ENCODE data around the gene HS2ST1. TPM values are rescaled to one million over a fixed set of nuclear protein-coding genes. Genes with fewer than 3 reads are reported as not detected.
"Not testable (repeated sequence)": the region's sequence is repeated elsewhere in the genome, so short reads cannot be mapped to it uniquely, and the experiment has no call there.

Gene HS2ST1
- total and polyA plus RNA-seq, 4 donors, result 5.4 to 11.8 (median 8.2) TPM

DNA sequence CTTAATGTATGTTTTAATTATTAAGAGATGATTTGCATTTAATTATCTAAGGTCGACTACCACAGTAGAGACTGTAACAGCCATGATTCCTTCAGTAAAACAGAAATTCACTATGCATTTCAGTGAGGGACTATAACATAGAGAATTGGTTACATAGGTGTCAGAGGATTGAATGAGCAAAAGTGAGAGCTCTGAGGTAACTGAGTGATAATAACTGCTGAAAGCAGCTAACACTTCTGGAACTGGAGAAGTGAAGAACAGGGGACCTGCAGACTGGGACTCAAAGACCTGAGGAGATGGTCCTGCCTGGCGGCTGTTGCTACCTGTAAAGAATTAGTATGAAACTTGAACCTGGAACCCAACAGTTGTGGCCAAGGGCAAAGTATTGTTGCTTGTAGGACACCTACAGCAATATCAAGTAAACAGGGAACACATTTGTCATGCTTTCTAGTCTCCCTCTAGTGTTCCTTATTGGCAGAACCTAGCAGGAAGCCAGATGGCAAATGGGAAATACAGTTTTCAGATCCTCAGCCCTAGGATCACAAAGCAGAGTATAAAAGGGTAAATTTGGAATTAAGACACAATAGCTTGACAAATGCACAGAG lies 110.6 kb downstream of the HS2ST1 start:
- Histone ChIP-seq H3K9ac (ENCODE audit: low read depth in 1 of 2, low read length in 2 of 2) (no peak overlapping the region), H3K27ac (ENCODE audit: low read depth in 1 of 2, low read length in 2 of 2) (no peak overlapping the region), H3K27me3 (ENCODE audit: control insufficient read depth in 4 of 4, insufficient read depth in 4 of 4, low read length in 3 of 4) (no peaks in the 10 kb centered on the region), H3K4me3 (ENCODE audit: low read depth in 1 of 3, low read length in 3 of 3) (no peak overlapping the region), H3K9me3 (ENCODE audit: control insufficient read depth in 4 of 4, low read length in 3 of 4) (no peaks in the 10 kb centered on the region), H3K36me3 (ENCODE audit: control insufficient read depth in 4 of 4, insufficient read depth in 3 of 4, low read depth in 1 of 4, low read length in 3 of 4) (no peaks in the 10 kb centered on the region), H3K4me1 (ENCODE audit: control insufficient read depth in 4 of 4, insufficient read depth in 4 of 4, low read length in 3 of 4) (no peaks in the 10 kb centered on the region)
- 91% methylated on average over 2 of the region's 2 CpGs for WGBS
- peak in 1 of 2 donors; percentile 55 for TF ChIP-seq HNF4A (conservative IDR thresholded peaks at IDR 0.05)
- TF ChIP-seq RXRA (IDR thresholded peaks at IDR 0.05), result no peak
- no peak for TF ChIP-seq GABPA (IDR thresholded peaks at IDR 0.05 in 1 of 2, conservative IDR thresholded peaks at IDR 0.05 in 1 of 2)
- TF ChIP-seq, protein P1, sequence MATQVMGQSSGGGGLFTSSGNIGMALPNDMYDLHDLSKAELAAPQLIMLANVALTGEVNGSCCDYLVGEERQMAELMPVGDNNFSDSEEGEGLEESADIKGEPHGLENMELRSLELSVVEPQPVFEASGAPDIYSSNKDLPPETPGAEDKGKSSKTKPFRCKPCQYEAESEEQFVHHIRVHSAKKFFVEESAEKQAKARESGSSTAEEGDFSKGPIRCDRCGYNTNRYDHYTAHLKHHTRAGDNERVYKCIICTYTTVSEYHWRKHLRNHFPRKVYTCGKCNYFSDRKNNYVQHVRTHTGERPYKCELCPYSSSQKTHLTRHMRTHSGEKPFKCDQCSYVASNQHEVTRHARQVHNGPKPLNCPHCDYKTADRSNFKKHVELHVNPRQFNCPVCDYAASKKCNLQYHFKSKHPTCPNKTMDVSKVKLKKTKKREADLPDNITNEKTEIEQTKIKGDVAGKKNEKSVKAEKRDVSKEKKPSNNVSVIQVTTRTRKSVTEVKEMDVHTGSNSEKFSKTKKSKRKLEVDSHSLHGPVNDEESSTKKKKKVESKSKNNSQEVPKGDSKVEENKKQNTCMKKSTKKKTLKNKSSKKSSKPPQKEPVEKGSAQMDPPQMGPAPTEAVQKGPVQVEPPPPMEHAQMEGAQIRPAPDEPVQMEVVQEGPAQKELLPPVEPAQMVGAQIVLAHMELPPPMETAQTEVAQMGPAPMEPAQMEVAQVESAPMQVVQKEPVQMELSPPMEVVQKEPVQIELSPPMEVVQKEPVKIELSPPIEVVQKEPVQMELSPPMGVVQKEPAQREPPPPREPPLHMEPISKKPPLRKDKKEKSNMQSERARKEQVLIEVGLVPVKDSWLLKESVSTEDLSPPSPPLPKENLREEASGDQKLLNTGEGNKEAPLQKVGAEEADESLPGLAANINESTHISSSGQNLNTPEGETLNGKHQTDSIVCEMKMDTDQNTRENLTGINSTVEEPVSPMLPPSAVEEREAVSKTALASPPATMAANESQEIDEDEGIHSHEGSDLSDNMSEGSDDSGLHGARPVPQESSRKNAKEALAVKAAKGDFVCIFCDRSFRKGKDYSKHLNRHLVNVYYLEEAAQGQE (IDR thresholded peaks at IDR 0.05), result no peak
- peak; percentile 65 for TF ChIP-seq CTCF (IDR thresholded peaks at IDR 0.05; ENCODE audit: low read depth, low read length, missing input control)
- TF ChIP-seq HNF4G (IDR thresholded peaks at IDR 0.05), result no peak
- TF ChIP-seq FOXA2 (IDR thresholded peaks at IDR 0.05), result peak; percentile 45
- TF ChIP-seq NR2F2 (IDR thresholded peaks at IDR 0.05), result no peak
- peak; percentile 80 to 89 for TF ChIP-seq RAD21 (IDR thresholded peaks at IDR 0.05)
- no peak for DNase-seq (ENCODE audit: low spot score)

DNA sequence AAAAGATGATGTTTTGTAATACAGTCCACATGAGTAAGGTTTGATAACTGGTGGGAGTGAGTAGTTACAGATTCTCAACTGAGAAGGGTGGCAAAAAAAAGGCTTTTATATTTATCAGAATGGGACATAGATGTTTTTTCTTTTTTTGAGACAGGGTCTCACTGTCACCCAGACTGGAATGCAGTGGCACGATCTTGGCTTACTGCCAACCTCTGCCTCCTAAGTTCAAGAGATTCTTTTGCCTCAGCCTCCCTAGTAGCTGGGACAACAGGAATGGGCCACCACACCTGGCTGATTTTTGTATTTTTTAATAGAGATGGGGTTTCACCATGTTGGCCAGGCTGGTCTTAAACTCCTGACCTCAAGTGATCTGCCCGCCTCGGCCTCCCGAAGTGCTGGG lies 113.1 kb downstream of the HS2ST1 start:
- not testable (repeated sequence) for H3K27ac ChIP-seq (ENCODE audit: low read depth in 1 of 2, low read length in 2 of 2); H3K36me3 ChIP-seq (ENCODE audit: control insufficient read depth in 4 of 4, insufficient read depth in 3 of 4, low read depth in 1 of 4, low read length in 3 of 4); DNase-seq (ENCODE audit: low spot score); H3K9ac ChIP-seq (ENCODE audit: low read depth in 1 of 2, low read length in 2 of 2); H3K4me1 ChIP-seq (ENCODE audit: control insufficient read depth in 4 of 4, insufficient read depth in 4 of 4, low read length in 3 of 4); H3K27me3 ChIP-seq (ENCODE audit: control insufficient read depth in 4 of 4, insufficient read depth in 4 of 4, low read length in 3 of 4); H3K9me3 ChIP-seq (ENCODE audit: control insufficient read depth in 4 of 4, low read length in 3 of 4); H3K4me3 ChIP-seq (ENCODE audit: low read depth in 1 of 3, low read length in 3 of 3)
- WGBS, result 76% methylated on average over 4 of the region's 4 CpGs

DNA sequence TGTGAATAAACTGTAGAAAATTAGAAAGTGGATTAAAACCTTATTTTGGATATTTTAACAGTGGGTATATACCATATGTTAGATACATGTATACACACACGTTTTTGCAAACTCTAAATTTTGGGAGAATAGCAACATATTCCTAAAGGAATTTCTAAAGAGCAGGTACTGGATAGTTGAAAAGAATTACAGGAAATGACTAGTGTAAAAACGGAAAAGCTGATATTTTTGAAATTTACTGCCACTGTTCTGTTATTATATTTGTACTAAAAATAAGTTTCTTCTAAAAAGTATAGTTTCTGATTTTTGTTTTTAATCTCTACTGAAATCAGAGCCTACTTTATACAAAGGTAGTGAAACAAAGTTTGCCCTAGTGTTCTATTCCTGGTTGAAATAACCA lies 114.1 kb downstream of the HS2ST1 start:
- no peaks in the 10 kb centered on the region for H3K9me3 ChIP-seq (ENCODE audit: control insufficient read depth in 4 of 4, low read length in 3 of 4)
- H3K27me3 ChIP-seq (ENCODE audit: control insufficient read depth in 4 of 4, insufficient read depth in 4 of 4, low read length in 3 of 4), result no peaks in the 10 kb centered on the region
- H3K36me3 ChIP-seq (ENCODE audit: control insufficient read depth in 4 of 4, insufficient read depth in 3 of 4, low read depth in 1 of 4, low read length in 3 of 4), result no peaks in the 10 kb centered on the region
- no peak for DNase-seq (ENCODE audit: low spot score)
- no peak for TF ChIP-seq CTCF (IDR thresholded peaks at IDR 0.05; ENCODE audit: low read depth, low read length, missing input control)
- no peak for TF ChIP-seq GABPA (IDR thresholded peaks at IDR 0.05 in 1 of 2, conservative IDR thresholded peaks at IDR 0.05 in 1 of 2)
- no peak for TF ChIP-seq NR2F2 (IDR thresholded peaks at IDR 0.05)
- no peak for TF ChIP-seq EGR1 (IDR thresholded peaks at IDR 0.05; ENCODE audit: low read depth in 2 of 2)
- TF ChIP-seq, protein P1 (IDR thresholded peaks at IDR 0.05), result no peak
- TF ChIP-seq RXRA (IDR thresholded peaks at IDR 0.05), result no peak
- no peak for TF ChIP-seq TAF1 (conservative IDR thresholded peaks at IDR 0.05)
- TF ChIP-seq JUND (IDR thresholded peaks at IDR 0.05), result no peak
- no peak for TF ChIP-seq MAX (IDR thresholded peaks at IDR 0.05)
- TF ChIP-seq, protein P2, sequence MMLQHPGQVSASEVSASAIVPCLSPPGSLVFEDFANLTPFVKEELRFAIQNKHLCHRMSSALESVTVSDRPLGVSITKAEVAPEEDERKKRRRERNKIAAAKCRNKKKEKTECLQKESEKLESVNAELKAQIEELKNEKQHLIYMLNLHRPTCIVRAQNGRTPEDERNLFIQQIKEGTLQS (IDR thresholded peaks at IDR 0.05), result no peak
- no peak for TF ChIP-seq HNF4A (conservative IDR thresholded peaks at IDR 0.05)
- no peak for TF ChIP-seq SP1 (IDR thresholded peaks at IDR 0.05)
- TF ChIP-seq HNF4G (IDR thresholded peaks at IDR 0.05), result no peak
- no peaks in the 10 kb centered on the region for H3K4me1 ChIP-seq (ENCODE audit: control insufficient read depth in 4 of 4, insufficient read depth in 4 of 4, low read length in 3 of 4)
- WGBS, result 82% methylated on average over 2 of the region's 2 CpGs
- H3K4me3 ChIP-seq (ENCODE audit: low read depth in 1 of 3, low read length in 3 of 3), result no peak overlapping the region
- no peak overlapping the region for H3K27ac ChIP-seq (ENCODE audit: low read depth in 1 of 2, low read length in 2 of 2)
- no peak overlapping the region for H3K9ac ChIP-seq (ENCODE audit: low read depth in 1 of 2, low read length in 2 of 2)

Measured in liver (tissue), 9 donors.